ENCODE results near the gene CCDC81. TPM values are rescaled to one million over a fixed set of nuclear protein-coding genes. Genes with fewer than 3 reads are reported as not detected.
"Not testable (repeated sequence)": the region's sequence is repeated elsewhere in the genome, so short reads cannot be mapped to it uniquely, and the experiment has no call there.

Gene CCDC81
- 0.19 TPM in 1 of 2 replicates, not detected in the other for total RNA-seq (2014; rRNA removed; shearing (Covaris generic))
- 0.14 and 0.31 TPM in 2 replicates for polyA plus RNA-seq (2015; cell fraction: cytosol; rRNA removed)
- 0.54 and 2.0 TPM in 2 replicates for polyA plus RNA-seq (2015; cell fraction: nucleus; rRNA removed)

GRCh38 chr11:86374586-86374985, at the start of gene CCDC81:
TSS of gene CCDC81 (plus strand) at chr11:86374887. CDS start at chr11:86375164, 277 bp downstream.
- DNase-seq (ENCODE audit: low read depth): no peak

GRCh38 chr11:86335131-86335767, 39.4 kb upstream of the CCDC81 start:
- DNase-seq (ENCODE audit: low read depth): no peak

- no peak for DNase-seq (ENCODE audit: low read depth)
Observed at GRCh38 chr11:86337227-86337626, 37.5 kb upstream of the CCDC81 start.

GRCh38 chr11:86341382-86341781, 33.3 kb upstream of the CCDC81 start:
- no peak for DNase-seq (ENCODE audit: low read depth)

GRCh38 chr11:86346513-86346912, 28.2 kb upstream of the CCDC81 start:
- no peak for DNase-seq (ENCODE audit: low read depth)

- DNase-seq (ENCODE audit: low read depth): no peak
Observed at GRCh38 chr11:86355256-86355655, 19.4 kb upstream of the CCDC81 start.

GRCh38 chr11:86357412-86357811, 17.3 kb upstream of the CCDC81 start:
- DNase-seq (ENCODE audit: low read depth): not testable (repeated sequence)

GRCh38 chr11:86358720-86359119, 16.0 kb upstream of the CCDC81 start:
- DNase-seq (ENCODE audit: low read depth): no peak

GRCh38 chr11:86360775-86361395, 13.8 kb upstream of the CCDC81 start:
- peak; percentile 52 for DNase-seq (ENCODE audit: low read depth)

GRCh38 chr11:86363424-86363823, 11.3 kb upstream of the CCDC81 start:
- DNase-seq (ENCODE audit: low read depth): no peak

- no peak for DNase-seq (ENCODE audit: low read depth)
Observed at GRCh38 chr11:86365546-86365945, 9.1 kb upstream of the CCDC81 start.

GRCh38 chr11:86369668-86370067, 5.0 kb upstream of the CCDC81 start:
- no peak for DNase-seq (ENCODE audit: low read depth)

GRCh38 chr11:86370171-86370570, 4.5 kb upstream of the CCDC81 start:
- no peak for DNase-seq (ENCODE audit: low read depth)

- DNase-seq (ENCODE audit: low read depth): peak; percentile 86
Observed at GRCh38 chr11:86370922-86371594, 3.6 kb upstream of the CCDC81 start.

GRCh38 chr11:86372041-86372440, 2.6 kb upstream of the CCDC81 start:
- DNase-seq (ENCODE audit: low read depth): no peak

- DNase-seq (ENCODE audit: low read depth): no peak
Observed at GRCh38 chr11:86372586-86372985, 2.1 kb upstream of the CCDC81 start.

GRCh38 chr11:86374069-86374468, 618 bp upstream of the CCDC81 start:
- no peak for DNase-seq (ENCODE audit: low read depth)

- DNase-seq (ENCODE audit: low read depth): no peak
Observed at GRCh38 chr11:86377972-86378371, 3.3 kb downstream of the CCDC81 start.

- no peak for DNase-seq (ENCODE audit: low read depth)
Observed at GRCh38 chr11:86380295-86381059, 5.8 kb downstream of the CCDC81 start.

GRCh38 chr11:86383041-86383955, 8.6 kb downstream of the CCDC81 start:
- no peak for DNase-seq (ENCODE audit: low read depth)

GRCh38 chr11:86386283-86386682, 11.6 kb downstream of the CCDC81 start:
- DNase-seq (ENCODE audit: low read depth): no peak

Measured in HT1080 (cell line).